ENCODE measurements around the gene COPS4.
"Not testable (repeated sequence)": the region's sequence is repeated elsewhere in the genome, so short reads cannot be mapped to it uniquely, and the experiment has no call there.

Gene COPS4

DNA sequence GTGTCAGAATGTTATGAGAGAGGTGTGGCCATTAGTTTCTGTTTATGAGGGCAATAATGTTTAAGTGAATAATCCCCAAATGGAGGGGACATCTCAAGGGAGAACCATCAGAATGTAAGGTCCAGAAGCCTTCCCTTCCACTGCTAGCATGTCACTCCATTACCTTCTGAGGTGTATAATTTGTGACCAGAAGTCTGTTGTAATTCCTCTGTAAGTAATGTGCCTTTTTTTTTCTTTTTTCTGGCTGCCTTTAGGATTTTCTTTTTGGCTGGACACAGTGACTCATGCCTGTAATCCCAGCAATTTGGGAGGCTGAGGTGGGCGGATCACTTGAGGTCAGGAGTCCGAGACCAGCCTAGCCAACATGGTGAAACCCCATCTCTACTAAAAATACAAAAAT lies 10.8 kb upstream of the COPS4 start:
- no peak for DNase-seq

DNA sequence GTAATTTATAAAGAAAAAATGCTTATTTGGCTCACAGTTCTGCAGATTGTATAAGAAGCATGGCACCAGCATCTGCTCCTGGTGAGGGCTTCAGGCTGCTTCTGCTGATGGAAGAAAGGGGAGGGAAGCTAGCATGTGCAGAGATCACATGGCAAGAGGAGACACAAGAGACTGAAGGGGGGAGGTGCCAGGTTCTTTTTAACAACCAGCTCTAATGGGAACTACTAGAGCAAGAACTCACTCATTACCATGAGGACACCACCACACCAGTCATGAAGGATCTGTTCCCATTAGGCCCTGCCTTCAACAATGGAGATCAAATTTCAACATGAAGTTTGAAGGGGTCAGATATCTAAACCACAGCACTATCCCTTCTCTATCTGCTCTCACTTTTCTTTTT lies 9.4 kb upstream of the COPS4 start:
- no peak for DNase-seq

DNA sequence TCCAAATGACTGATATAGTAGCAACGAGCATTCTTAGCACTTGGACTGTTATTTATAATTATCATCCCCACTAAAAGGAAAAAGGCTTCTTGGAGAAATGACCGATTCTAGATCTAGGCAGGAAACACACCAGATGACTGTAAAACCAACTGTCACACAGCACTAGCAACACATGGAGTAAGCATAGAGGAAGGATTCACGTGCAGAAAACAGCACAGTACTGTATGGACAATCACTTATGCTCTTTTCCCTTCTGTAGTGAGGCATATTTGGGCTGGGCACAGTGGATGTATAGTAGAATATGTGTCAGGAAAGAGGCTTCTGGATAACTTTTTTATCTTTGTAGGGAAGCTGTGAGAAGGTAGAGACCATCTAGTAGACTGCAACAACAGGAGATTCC lies 6.0 kb upstream of the COPS4 start:
- DNase-seq: no peak

DNA sequence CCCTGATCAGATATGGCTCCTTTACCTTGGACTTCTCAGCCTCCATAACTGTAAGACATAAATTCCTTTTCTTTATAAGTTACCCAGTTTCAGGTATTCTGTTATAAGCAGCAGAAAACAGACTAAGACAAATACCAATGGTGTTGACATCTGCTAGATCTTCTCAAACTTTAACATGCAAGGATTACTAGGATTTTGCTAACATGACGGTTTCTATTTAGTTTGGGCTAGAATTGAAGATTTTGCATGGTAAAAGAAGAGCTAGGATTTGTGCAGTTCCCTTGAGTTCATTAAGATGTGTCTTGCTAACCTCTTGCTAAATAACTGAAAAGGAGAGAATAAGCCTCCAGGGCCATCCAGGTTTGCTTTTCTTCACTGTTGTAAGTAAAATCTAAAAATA lies 5.3 kb upstream of the COPS4 start:
- no peak for DNase-seq

DNA sequence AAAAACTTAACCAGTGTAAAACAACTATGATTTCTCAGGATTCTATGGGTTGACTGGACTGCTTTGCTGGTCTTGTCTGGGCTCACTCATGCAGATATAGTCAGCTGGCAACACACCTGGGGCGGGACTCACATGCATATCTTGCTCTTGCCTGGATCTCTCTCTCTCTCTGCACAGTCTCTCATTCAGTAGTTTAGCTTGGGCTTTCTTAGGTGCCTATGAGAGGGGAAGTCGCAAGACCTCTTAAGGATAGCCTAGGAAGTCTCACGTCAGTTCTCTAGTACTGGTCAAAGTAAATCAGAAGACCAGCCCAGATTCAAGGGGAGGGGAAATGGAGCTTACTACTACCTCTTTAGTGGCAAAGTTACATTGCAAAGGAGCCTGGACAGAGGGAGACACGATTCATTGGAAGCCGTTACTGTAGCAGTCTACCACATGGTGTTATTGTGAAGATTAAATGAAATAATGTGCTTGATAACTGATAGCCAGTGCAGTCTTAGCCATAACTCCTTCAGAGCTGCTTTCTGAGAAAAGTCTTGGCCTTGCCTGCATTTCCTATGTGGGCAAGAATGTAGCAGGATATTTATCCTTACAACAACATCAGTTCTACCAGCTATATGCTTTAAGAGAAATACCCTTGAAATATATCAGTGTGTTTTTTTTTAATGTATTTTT lies 2.1 kb downstream of the COPS4 start:
- DNase-seq: no peak

DNA sequence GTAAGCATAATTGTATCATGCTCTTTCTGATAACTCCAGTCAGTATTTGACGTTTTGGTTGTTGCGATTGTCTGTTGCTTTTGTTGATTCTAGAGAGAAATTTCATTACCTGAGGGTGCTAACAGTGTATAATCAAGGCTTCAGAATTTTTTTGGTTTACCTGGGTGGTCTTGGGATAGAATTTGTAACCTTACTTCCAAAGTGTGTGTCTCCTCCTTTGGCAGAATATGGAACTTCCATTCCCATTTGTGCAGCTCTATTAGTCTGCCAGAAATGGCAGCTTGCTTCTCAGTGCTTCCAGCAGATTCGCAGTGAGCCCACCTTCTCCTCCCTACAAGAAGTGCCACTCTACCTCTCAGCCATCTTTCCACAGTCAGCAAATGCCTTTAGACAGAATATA lies 5.3 kb downstream of the COPS4 start:
- no peak for DNase-seq

DNA sequence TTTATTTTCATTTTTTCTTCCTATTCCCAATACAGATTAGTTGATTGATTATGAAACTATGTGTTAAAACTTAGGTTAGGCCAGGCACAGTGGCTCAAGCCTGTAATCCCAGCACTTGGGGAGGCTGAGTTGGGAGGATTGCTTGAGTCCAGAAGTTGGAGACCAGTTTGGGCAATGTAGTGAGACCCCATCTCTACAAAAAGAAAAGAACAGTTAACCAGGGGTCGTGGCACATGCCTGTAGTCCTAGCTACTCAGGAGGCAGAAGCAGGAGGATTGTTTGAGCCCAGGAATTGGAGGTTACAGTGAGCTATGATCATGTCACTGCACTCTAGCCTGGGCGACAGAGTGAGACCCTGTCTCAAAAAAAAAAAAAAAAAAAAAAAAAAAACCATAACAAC lies 8.2 kb downstream of the COPS4 start:
- DNase-seq: not testable (repeated sequence)

DNA sequence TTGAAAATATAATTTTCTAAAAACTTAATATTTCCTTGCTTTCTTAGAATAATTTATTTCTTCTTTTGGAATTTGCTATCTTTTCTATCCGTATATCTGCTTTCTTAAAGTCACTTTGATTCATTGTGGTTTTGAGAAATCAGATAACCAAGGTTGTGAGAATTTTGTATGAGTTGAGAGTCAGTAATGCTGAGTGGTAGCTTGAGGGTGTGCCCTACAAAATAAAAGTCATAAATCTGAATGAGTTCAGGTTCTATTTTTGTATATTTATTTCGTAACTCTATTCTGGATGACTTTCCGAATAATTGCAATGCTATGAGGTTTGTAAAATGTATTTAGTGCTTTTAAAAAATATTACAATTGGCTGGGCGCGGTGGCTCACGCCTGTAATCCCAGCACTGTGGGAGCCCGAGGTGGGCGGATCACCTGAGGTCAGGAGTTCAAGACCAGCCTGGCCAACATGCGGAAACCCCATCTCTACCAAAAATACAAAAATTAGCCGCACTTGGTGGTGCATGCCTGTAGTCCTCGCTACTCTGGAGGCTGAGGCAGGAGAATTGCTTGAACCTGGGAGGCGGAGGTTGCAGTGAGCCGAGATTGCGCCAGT lies 8.9 kb downstream of the COPS4 start:
- no peak for DNase-seq

DNA sequence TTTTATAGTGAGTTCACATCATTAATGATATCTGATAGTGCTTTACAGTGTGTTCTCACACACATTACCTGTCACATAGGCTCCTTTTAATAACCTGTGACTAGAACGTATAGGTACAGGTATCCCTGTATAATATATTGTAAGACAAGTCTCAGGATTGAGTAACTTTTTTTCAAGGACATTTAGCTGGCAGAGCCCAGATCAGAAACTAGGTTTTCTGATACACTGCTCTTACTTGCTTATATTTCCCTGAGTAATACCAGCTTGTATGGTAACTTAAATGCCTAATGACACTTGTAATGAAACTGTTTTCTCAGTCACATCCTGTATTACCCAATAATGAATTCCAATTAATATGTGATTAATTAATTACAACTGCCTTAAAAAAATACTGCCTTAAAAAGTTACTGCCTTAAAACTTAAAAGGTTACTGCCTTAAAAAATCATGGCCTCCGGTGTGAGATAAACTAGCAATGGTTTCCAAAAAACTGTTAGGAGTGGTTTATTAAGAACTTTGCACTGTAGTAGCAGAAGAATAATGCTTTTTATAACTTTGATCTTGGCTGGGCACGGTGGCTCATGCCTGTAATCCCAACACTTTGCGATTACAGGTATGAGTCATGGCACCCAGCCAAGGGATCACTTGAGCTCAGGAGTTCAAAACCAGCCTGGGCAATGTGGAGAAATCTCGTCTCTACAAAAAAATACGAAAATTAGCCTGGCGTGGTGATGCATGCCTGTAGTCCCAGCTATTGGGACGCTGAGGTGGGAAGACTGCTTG lies 11.9 kb downstream of the COPS4 start:
- DNase-seq: no peak

DNA sequence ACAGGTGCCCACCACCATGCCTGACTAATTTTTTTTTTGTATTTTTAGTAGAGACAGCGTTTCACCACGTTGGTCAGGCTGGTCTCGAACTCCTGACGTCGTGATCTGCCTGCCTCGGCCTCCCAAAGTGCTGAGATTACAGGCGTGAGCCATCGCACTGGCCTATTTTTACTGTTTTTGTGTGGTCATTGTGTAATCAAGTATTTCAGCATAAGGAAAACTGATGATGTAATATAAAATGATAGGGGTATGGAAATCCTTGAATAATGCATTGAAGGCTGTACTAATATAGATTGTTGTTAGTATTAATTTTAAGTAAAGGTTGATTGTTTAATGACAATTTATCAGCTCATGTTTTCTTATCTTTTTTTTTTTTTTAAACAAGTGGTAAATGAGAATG lies 13.8 kb downstream of the COPS4 start:
- not testable (repeated sequence) for DNase-seq

DNA sequence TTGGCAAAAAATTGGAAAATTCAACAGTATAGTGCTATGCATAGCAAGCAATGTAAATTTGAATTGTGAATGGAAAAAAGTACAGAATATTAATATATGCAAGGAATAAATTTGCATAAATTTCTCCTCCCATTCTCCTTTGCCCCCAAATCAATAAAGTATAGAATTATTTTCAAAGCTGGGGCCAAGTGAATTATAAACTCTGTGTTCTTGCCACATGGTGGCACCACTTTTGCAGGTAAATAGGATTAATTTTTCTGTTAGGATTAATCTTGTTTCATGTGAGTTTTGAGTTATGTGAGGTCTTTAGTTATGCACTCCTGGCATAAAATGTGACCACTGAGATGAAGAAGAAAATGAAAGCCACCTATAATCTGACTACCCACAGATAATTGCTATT lies 19.9 kb downstream of the COPS4 start:
- peak; percentile 10 for DNase-seq

DNA sequence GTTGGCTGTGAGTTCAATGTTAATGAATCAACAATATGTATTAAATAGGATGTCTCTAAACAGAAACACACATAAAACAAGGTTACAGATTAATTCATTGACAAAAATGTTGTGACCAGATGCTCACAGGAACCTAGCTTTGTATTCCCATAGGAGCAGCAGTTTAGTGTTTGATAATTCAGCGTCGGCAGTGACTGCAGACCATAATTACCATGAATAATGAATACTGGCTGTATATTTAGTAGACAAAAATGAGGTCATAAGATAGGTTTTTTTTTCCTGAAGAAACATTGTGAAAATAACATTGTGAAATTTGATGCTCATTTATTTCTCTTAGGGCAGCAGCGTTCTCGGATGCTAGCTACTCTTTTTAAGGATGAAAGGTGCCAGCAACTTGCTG lies 27.8 kb downstream of the COPS4 start:
- DNase-seq: no peak

DNA sequence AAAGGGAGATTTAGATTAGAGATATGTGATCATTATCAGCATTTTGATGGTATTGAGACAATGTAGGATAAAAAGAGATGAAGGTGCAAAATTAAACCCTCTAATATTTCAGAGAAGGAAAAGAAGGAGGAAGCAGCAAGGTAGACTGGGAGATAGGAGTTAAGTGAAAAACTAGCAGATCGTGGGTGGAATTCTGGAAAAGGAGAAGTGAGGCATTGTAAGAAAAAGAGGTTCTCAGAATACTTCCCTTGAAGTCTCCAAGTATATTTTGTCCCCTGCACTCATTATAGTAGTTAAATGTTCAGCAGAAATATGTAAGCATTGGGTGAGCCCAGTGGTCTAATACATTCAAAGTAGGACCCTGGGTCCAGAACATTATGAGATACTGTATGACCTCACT lies 30.3 kb downstream of the COPS4 start:
- DNase-seq: no peak

DNA sequence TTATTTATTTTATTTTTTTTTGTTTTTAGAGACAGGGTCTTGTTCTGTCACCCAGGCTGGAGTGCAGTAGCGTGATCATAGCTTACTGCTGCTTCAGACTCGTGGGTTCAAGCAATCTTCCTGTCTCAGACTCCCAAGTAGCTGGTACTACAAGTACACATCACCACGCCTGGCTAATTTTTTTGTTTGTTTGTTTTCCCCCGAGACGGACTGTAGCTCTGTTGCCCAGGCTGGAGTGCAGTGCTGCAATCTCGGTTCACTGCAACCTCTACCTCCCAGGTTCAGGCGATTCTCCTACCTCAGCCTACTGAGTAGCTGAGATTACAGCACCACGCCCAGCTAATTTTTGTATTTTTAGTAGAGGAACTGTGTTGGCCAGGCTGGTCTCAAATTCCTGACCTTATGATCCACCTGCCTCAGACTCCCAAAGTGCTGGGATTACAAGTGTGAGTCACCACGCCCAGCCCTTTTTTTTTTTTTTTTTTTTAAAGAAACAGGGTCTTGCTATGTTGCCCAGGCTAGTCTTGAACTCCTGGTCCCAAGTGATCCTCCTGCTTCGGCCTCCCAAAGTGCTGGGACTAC lies 32.2 kb downstream of the COPS4 start:
- DNase-seq: no peak

DNA sequence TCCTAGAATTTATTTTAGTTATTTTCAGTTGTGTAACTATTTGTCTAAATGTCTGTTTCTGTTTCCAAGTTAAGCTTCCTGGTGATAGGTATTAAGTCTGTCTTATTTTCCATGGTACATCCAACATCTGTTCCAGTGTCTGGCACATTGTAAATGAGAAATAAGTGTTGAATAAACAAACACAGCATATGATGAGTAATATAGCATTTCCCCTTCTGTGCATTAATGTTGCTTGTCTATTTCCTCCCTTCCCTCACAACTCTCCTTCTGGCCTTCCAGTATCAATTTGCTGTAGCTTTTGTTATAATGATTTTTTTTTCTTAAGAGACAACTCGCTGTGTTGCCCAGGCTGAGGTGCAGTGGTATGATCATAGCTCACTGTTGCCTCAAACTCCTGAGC lies 36.1 kb downstream of the COPS4 start:
- no peak for DNase-seq

DNA sequence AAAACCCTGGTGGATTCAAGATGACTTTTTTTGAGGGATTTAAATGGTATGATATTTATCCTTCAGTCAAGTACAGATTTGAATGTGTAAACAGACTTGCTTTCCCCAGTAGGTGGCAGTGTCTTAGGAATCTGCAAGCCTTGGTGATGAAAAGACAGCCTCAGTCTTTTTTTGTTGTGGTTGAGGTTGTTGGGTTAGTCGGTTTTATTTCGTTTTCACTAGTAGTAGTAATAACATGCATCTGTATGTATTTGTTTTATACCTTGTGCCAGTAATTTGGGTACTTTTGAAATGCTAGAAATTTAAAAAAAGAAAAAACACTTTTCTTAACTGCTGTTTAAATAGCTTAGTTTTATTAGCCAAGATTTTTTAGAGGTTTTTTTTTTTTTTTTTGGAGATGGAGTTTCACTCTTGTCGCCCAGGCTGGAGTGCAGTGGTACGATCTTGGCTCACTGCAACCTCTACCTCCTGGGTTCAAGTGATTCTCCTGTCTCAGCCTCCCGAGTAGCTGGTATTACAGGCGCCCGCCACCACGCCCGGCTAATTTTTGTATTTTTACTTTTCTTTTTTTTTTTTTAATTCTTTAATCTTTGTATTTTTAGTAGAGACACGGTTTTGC lies 39.2 kb downstream of the COPS4 start:
- peak; percentile 68 for DNase-seq

DNA sequence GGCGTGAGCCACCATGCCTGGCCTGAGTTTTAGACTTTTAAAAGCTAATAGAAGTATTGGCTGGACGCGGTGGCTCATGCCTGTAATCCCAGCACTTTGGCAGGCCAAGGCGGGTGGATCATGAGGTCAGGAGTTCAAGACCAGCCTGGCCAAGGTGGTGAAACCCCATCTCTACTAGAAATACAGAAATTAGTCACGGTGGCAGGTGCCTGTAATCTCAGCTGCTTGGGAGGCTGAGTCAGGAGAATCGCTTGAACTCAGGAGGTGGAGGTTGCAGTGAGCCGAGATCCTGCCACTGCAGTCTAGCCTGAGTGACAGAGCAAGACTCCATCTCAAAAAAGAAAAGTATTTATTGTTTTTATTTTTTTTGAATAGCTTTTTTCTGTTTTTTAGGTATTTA lies 39.8 kb downstream of the COPS4 start:
- DNase-seq: not testable (repeated sequence)

DNA sequence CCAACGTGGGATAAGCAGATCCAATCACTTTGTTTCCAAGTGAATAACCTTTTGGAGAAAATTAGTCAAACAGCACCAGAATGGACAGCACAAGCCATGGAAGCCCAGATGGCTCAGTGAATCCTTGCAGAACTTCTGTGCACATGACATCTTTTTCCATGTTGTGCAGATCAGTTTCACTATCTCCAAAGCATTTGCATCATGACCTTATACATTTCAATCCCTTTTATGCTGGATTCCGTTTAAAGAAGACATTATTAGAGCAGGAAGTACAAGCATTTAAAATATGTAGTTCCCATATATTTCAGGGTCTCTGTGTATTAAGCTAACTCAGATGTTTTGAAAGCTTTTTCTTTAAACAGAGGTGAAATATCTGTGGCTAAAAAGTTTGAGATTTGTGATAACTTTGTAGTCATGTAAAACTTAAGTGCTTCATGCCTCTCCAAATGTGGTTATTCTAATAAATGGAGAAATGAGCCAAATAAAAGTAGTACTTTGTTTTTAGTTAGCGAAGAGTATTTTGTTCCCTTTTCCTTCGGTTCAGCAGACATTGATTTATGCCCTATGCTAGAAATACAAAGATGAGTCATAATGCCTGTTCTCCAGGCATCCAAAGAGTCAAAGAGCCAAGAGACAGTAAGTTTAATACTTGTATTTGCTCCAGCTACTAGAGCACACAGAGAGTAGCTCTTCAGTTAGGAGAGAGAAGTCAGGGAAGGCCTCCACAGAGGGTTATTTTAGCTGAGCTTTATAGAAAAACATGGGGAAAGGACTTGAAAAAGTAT lies 40.5 kb downstream of the COPS4 start:
- DNase-seq: no peak

DNA sequence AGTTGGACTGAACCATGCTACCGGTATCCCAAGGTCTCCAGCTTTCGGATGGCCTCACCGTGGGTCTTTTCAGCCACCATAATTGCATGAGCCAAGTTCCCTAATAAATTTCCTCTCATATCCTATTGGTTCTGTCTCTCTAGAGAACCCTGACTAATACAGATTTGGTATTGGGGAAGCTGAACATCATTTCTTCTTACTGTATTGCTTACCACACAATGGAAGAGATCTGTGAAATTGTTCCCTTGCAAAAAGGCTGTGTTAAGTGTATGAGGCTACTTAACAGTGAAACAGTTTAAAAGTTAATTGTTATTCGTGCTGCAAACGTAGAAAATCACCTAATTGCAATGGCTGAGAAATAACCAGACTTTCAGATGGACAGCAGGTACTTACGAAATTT lies 45.6 kb downstream of the COPS4 start:
- no peak for DNase-seq

DNA sequence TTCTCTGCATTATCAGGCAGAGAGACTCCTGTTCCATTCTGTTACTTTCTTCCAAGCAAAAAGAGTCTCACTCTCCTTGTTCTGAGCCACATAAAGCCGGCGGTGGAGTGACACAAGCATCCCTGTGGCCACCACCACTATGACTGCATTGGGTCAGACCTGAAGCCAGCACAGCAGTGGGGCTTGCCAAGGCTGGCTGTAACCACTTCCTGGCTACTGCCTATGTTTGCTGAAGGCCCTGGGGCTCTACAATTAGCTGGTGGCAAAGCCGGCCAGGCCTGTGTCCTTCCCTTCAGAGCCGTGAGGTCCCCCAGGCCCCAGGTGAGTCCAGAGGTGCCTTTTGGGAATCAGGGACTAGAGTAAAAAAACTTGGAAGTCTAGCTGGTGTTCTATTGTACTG lies 47.8 kb downstream of the COPS4 start:
- no peak for DNase-seq

DNA sequence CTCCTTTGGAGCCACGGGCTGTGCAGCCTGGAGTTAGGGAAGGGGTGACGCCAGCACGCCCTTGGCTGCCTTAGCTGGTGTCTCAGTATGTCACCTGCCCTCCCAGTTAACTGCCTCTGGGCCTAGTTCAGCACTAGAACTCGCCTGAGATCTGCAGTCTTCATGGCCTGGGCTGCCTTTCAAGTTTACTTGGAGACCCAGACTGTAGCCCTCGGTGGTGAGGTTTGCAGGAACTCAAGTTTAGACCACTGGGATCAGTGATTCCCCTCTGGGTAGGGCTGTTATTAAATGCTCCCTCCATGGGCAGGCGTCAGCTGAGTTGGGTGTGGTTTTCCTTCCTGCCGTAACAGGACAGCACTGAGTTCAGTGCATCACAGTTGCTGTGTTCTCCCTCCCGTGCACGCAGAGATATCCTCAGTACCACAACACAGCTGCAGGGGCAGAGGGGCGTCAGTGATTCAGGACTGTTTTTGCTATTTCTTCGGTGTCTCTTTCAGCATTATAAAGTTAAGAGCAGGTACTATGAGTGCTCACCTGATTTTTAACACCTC lies 49.0 kb downstream of the COPS4 start:
- DNase-seq: peak; percentile 72

DNA sequence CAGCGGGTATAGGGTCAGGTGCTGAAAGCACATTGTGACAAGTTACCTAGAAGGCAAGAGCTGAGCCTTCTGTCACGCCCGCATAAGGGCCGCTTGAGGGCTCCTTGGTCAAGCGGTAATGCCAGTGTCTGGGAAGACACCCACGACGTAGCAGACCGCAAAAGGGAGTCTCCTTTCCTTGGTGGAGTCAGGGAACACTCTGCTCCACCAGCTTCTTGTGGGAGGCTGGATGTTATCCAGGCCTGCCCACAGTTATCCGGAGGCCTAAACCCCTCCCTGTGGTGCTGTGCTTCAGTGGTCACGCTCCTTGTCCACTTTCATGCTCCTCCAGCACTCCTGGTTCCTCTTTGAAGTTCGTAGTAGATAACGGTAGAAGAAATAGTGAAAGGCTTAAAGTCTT lies 50.0 kb downstream of the COPS4 start:
- DNase-seq: not testable (repeated sequence)
